Spleen (tissue), 7 donors: ENCODE measurements around the gene PBRM1.

Experiments
- CTCF ChIP-seq, 11 experiments: fragments of 200-600 bp in 7 of 11; fragments of 450-650 bp in 4 of 11; sonication (generic) in 4 of 11; IDR thresholded peaks in 8 of 11; conservative IDR thresholded peaks in 3 of 11; 1 replicate in 7 of 11; 2 replicates in 4 of 11; pipeline versions ENCODE4 v1.4.0 to v1.8.0; 2016 to 2021; ENCODE audit warnings: antibody characterized with exemption in 11 of 11, inconsistent platforms in 4 of 11, mild to moderate bottlenecking in 1 of 11
- POLR2AphosphoS5 ChIP-seq, 3 donors: sonication (generic); formaldehyde crosslinking; IDR thresholded peaks; one replicate each; pipeline ENCODE4 v1.5.1; 2017; ENCODE audit warnings: antibody characterized with exemption in 3 of 3
- donor health status: DM: no; HTN: no; CAD: no; lungs with moderate emphysema.
- donor health status: DM: no; HTN: no; CAD: no.
- donor health status: DM: no; HTN: no; CAD: no.

- TF ChIP-seq CTCF (IDR thresholded peaks at IDR 0.05 in 8 of 11, conservative IDR thresholded peaks at IDR 0.05 in 3 of 11) (no peak), POLR2AphosphoS5 (IDR thresholded peaks at IDR 0.05) (no peak)
Observed at GRCh38 chr3:52536112-52536368, 149.7 kb downstream of the PBRM1 start.
